ENCODE results near the gene CPNE8. TPM values are rescaled to one million over a fixed set of nuclear protein-coding genes. Genes with fewer than 3 reads are reported as not detected.

Gene CPNE8
- total RNA-seq, 2 donors from 2014 or later, result 3.5 to 5.3 TPM

DNA sequence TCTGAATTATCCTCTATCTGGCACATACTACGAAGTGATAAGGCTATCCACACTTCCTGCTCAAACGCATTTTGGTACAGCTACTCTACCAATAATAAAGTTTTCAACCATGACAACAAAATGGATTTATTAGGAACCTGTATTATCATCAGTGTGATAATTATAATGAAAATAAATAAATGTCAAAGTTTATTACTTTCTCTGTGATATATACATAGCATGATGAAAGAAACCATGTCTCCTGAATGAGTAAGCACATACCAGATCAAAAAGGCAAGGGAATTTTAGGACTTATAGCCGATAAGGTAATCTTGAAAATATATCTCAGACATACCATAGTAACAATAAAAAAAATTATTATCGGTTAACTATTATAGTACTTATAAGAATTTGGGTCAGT is 61.1 kb downstream of the CPNE8 start:
- H3K4me3 ChIP-seq, result no peak overlapping the region
- H3K27ac ChIP-seq, result no peak overlapping the region
- TF ChIP-seq POLR2AphosphoS5 (IDR thresholded peaks at IDR 0.05), result no peak
- TF ChIP-seq POLR2A (IDR thresholded peaks at IDR 0.05), result no peak
- TF ChIP-seq CTCF (IDR thresholded peaks at IDR 0.05), result no peak
- no peak for DNase-seq (ENCODE audit: low spot score)
- H3K36me3 ChIP-seq, result no peaks in the 10 kb centered on the region
- H3K9me3 ChIP-seq, result no peaks in the 10 kb centered on the region
- no peaks in the 10 kb centered on the region for H3K27me3 ChIP-seq (replicated peaks; ENCODE audit: insufficient read depth)
- H3K4me1 ChIP-seq (replicated peaks), result no peaks in the 10 kb centered on the region
- intact Hi-C loops (cut with DNase I), result no loop called here
- WGBS, result 47% methylated on average over 4 of the region's 4 CpGs

DNA sequence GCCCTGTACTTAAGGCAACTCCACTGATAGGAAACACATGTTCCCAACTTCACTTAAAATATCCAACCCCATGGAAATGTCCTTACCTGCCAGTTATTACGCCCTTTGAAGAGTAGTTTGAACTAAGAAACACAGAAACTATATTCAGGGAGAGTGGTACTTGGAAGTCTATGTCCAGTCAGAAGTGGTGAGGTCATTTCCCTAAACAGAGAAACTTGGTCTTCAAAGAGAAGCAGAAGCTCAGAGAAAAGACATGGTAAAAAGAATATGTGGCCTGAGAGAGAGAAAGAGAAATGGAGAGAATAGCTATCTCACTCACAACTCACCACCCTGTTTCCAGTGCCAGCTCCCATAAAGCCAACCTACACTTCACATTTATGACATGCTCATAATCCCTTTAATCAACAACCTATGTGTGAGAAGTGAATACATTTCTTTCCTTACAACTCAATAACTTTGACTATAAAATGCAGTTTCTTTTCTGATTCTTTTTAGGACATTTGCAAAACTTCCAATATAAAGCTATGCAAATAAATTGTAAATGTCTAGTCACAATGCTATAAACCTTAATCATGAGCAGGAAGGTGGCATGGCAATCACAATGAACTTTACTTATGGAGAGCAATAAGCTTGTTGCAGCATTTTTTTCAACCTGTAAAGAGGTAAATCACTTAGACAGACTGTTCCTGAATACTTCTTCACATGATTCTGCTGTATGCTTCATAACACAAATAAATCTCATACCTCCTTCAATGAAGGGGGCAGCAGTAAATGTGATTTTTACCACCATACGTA is 67.1 kb downstream of the CPNE8 start:
- TF ChIP-seq POLR2AphosphoS5 (IDR thresholded peaks at IDR 0.05) (peak; percentile 37), POLR2A (IDR thresholded peaks at IDR 0.05) (no peak)
- H3K27me3 ChIP-seq (replicated peaks; ENCODE audit: insufficient read depth), result no peaks in the 10 kb centered on the region
- DNase-seq (ENCODE audit: low spot score), result no peak
- WGBS, result 56% methylated on average over 2 of the region's 2 CpGs
- H3K9me3 ChIP-seq, result no peaks in the 10 kb centered on the region
- H3K4me1 ChIP-seq (replicated peaks), result no peaks in the 10 kb centered on the region
- no peak overlapping the region for H3K27ac ChIP-seq
- no peaks in the 10 kb centered on the region for H3K36me3 ChIP-seq
- intact Hi-C loops (cut with DNase I), result no loop called here
- no peak overlapping the region for H3K4me3 ChIP-seq

DNA sequence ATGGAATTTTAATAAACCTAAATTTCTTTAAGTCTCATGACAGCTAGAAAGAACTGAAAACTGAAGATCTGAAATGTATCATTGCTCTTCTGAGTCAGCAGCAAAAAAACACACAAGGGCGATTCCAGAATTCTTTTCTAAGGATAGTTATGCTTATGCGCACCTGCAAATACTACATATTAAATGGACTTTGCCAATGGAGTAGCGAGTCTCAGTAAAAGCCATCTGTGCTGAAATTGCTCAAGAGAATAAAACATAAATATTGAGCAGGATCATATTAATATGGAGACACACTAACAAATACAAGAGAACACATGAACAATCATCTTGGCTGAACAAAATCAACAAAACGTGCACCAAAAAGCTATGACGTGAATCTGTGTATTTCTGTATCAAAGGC is 73.7 kb downstream of the CPNE8 start:
- 92% methylated on average over 5 of the region's 5 CpGs for WGBS
- intact Hi-C loops (cut with DNase I), result no loop called here
- Histone ChIP-seq H3K27me3 (replicated peaks; ENCODE audit: insufficient read depth) (no peaks in the 10 kb centered on the region), H3K27ac (no peak overlapping the region), H3K4me1 (replicated peaks) (no peaks in the 10 kb centered on the region), H3K36me3 (no peaks in the 10 kb centered on the region), H3K4me3 (no peak overlapping the region), H3K9me3 (no peaks in the 10 kb centered on the region)
- TF ChIP-seq CTCF (IDR thresholded peaks at IDR 0.05), result no peak
- TF ChIP-seq POLR2AphosphoS5 (IDR thresholded peaks at IDR 0.05), result no peak
- TF ChIP-seq POLR2A (IDR thresholded peaks at IDR 0.05), result no peak
- DNase-seq (ENCODE audit: low spot score), result no peak

GRCh38 chr12:38825006-38825405 is 80.4 kb downstream of the CPNE8 start:
- Histone ChIP-seq H3K36me3 (no peaks in the 10 kb centered on the region), H3K4me1 (replicated peaks) (no peaks in the 10 kb centered on the region), H3K27ac (no peak overlapping the region), H3K4me3 (no peak overlapping the region), H3K9me3 (no peaks in the 10 kb centered on the region), H3K27me3 (replicated peaks; ENCODE audit: insufficient read depth) (no peaks in the 10 kb centered on the region)
- WGBS, result 88% methylated on average over 4 of the region's 4 CpGs
- DNase-seq (ENCODE audit: low spot score), result no peak
- intact Hi-C loops (cut with DNase I), result no loop called here
- TF ChIP-seq POLR2A (IDR thresholded peaks at IDR 0.05) (no peak), CTCF (IDR thresholded peaks at IDR 0.05) (no peak), POLR2AphosphoS5 (IDR thresholded peaks at IDR 0.05) (no peak)

DNA sequence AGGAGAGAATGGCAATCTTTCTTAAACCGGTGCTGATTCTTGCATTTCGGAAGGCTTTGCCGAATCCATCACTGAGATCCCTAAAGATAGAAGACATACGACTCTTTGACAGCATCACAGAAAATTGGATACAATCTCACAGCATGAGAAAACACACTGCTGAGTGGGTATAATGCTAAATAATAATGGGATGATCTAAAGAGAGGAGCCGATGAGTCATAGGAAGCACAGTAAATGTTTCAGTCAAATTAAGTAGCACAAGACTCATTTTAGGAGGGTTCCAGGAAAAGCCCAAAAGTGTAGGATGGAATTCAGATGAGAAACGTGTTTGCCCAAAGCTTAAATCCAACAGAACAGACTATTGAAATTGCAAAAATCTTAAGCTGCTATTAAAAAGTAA is 81.7 kb downstream of the CPNE8 start:
- no peak for DNase-seq (ENCODE audit: low spot score)
- H3K9me3 ChIP-seq, result no peaks in the 10 kb centered on the region
- H3K36me3 ChIP-seq, result no peaks in the 10 kb centered on the region
- intact Hi-C loops (cut with DNase I), result no loop called here
- H3K27ac ChIP-seq, result no peak overlapping the region
- no peak overlapping the region for H3K4me3 ChIP-seq
- TF ChIP-seq POLR2A (IDR thresholded peaks at IDR 0.05), result no peak
- no peak for TF ChIP-seq POLR2AphosphoS5 (IDR thresholded peaks at IDR 0.05)
- TF ChIP-seq CTCF (IDR thresholded peaks at IDR 0.05), result no peak
- no peaks in the 10 kb centered on the region for H3K4me1 ChIP-seq (replicated peaks)
- H3K27me3 ChIP-seq (replicated peaks; ENCODE audit: insufficient read depth), result no peaks in the 10 kb centered on the region
- 70% methylated on average over 6 of the region's 6 CpGs for WGBS

Measured in prostate gland (tissue), 2 donors.